ENCODE measurements around the gene NUDCD3.

The NUDCD3 gene

DNA sequence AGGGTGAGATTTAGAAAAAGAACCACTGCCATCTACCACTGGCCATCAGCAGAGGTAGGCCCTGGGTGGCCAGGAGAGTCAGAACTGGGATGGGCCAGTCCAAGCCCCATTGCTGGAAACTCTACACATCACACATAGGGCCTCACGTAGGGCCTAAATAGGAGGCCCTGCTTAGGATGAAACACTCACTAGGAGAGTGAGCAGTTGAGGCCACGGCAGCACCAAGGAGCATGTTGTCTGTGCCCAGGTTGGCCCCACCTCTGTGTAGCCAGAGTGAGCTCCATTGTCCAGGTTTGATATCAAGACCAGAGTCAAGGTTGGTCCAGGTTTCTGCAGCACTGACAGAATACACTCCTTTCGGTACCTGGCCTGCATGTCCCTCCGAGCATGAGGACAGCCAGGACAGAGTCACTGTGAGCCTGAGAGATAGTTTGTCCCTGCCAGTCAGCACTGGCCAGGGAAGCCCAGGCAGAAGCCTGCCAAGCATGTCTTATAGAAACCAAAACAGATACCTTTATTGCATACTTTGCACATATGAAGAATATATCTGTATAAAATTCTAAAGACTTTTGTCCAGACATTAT lies 87.2 kb downstream of the NUDCD3 start:
- H3K27ac ChIP-seq, result no peak overlapping the region
- CTCF ChIA-PET, result no interaction called here
- TF ChIP-seq, protein P1, sequence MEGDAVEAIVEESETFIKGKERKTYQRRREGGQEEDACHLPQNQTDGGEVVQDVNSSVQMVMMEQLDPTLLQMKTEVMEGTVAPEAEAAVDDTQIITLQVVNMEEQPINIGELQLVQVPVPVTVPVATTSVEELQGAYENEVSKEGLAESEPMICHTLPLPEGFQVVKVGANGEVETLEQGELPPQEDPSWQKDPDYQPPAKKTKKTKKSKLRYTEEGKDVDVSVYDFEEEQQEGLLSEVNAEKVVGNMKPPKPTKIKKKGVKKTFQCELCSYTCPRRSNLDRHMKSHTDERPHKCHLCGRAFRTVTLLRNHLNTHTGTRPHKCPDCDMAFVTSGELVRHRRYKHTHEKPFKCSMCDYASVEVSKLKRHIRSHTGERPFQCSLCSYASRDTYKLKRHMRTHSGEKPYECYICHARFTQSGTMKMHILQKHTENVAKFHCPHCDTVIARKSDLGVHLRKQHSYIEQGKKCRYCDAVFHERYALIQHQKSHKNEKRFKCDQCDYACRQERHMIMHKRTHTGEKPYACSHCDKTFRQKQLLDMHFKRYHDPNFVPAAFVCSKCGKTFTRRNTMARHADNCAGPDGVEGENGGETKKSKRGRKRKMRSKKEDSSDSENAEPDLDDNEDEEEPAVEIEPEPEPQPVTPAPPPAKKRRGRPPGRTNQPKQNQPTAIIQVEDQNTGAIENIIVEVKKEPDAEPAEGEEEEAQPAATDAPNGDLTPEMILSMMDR (conservative IDR thresholded peaks at IDR 0.05; ENCODE audit: low read depth), result no peak
- POLR2A ChIA-PET (ENCODE audit: low non-redundant PET), result no interaction called here
- no peak for DNase-seq (ENCODE audit: low spot score)

DNA sequence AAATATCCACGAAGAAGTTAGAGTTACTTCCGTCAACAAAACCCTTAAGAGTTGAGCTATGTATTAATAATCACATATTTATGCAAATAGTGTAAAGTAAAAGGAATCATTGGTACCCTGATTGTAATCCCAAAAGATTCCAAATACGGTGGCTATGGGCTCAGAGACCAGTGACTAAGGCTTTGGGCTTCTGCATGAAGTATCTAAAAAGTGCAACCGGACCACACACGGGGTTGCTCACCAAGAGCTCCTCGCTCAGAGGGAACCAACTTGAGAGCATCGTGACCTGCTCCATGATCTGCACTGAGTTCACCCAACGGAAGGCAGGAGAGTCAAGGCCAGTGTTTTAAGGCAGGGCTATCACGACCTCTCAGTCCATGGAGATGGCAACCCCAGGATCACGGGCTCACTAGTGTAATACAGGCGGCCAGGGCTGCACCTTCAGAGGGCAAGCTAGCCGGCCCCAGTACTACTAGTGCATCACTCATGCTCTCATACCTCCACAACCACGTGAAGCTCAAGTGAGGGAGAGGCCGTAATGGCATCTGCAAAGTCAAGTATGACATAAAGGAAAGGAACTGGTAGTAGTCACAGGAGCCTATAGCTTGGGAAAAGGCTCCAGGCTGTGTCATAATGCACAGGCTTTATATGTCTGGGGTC lies 87.9 kb downstream of the NUDCD3 start:
- DNase-seq (ENCODE audit: low spot score), result no peak
- CTCF ChIA-PET, result no interaction called here
- H3K27ac ChIP-seq, result no peak overlapping the region
- TF ChIP-seq, protein P1 (conservative IDR thresholded peaks at IDR 0.05; ENCODE audit: low read depth), result no peak
- POLR2A ChIA-PET (ENCODE audit: low non-redundant PET), result no interaction called here

DNA sequence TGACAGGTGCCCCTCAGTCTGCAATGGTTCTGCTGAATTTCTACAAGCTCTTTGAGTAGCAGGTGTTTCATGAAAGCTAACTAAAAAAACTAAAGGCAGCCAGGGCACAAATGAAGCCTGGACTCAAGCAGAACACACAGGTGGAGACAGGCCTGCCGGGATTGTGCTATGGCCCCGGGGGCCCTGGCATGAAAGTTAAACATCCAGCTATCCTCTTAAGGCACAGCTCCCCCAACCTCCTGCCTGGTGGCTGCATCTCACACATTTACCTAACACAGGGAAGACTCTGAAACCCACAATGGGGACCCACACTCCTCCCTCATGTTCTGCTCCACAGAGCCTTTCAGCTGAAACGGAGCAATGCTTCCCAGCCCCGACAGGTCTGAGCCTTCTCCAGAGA lies 88.8 kb downstream of the NUDCD3 start:
- DNase-seq (ENCODE audit: low spot score), result no peak
- ChIA-PET CTCF (no interaction called here), POLR2A (ENCODE audit: low non-redundant PET) (no interaction called here)
- TF ChIP-seq, protein P1 (conservative IDR thresholded peaks at IDR 0.05; ENCODE audit: low read depth), result no peak
- H3K27ac ChIP-seq, result no peak overlapping the region

DNA sequence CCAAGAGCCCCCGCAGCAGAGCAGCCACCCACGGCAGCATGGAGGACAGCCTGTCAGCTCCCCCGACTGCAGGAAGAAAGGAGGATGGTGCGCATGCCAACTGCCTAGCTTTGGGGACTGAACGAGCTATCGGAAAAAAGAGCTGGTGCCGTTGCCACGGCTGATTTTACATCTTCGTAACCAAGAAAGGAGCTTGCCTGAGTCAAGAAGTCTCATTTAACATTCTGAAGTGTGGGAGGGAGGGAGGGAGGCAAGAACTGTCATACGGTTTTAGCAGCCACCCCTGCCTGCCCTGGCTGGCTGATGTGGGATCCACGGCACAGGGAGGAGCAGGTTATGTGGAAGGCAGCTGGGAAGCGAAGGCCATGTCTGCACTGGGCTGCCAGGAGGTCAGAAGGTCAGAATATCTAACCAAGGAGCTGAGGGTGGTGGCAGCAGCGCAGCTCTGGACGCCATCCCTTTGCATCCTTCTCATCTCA lies 90.4 kb downstream of the NUDCD3 start:
- TF ChIP-seq, protein P1 (conservative IDR thresholded peaks at IDR 0.05; ENCODE audit: low read depth), result no peak
- H3K27ac ChIP-seq, result no peak overlapping the region
- ChIA-PET CTCF (no interaction called here), POLR2A (ENCODE audit: low non-redundant PET) (interaction anchor here (0.6 kb wide), 1 partner anchor 9 kb away, joined by 3 read pairs; no protein-coding TSS in a partner anchor)
- no peak for DNase-seq (ENCODE audit: low spot score)

DNA sequence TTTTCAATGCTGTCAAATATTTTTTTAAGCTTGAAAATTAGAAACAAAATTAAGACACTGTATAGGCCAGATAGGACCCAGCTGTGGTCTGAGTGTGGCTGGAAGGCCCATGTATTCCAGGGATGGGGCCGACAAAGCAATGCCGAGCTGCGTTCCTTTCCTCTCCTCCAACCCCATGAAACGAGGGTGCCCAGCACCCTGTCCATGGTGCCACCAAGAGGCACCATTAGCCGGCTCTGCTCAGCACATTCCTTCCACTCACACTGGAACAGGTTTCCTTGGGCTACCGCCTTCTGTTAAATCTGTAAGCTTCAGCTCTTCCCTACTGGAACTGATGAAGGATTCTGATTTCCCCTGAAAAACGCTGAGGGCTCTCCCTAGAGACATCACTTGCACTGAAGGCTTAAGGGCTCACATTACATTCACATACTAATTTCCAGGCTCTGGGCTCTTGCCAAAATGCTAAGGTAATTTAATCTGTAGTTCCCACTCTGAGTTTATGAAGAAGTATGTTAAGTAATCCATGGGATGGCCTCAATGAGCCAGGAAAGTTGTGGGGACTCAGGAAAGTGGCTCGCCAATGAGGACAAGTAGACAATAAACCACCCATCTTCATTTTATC lies 91.4 kb downstream of the NUDCD3 start:
- CTCF ChIA-PET, result interaction anchor here (1.0 kb wide), 1 partner anchor 35 kb away, joined by 3 read pairs; no protein-coding TSS in a partner anchor
- TF ChIP-seq, protein P1 (conservative IDR thresholded peaks at IDR 0.05; ENCODE audit: low read depth), result no peak
- no peak for DNase-seq (ENCODE audit: low spot score)
- H3K27ac ChIP-seq, result no peak overlapping the region
- POLR2A ChIA-PET (ENCODE audit: low non-redundant PET), result no interaction called here

DNA sequence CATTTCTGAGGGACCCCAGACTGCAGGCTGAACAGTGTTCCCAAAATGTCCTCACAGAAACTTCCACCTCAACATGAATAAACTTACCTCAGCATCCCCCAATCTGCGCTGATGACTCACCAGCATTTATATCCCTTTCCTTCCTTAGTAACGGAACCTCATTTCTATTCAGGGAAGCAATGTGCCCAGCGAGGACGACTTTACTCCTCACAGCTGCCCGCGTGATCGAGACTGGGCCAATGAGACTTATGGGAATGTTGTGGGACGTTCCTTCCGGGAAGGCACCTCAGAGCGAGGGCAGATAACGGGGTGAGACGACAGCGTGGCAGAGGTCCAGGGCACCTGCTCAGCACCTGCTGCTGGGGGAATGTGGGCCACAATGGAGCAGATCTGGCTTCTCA lies 91.9 kb downstream of the NUDCD3 start:
- no peak overlapping the region for H3K27ac ChIP-seq
- no peak for DNase-seq (ENCODE audit: low spot score)
- CTCF ChIA-PET, result no interaction called here
- TF ChIP-seq, protein P1 (conservative IDR thresholded peaks at IDR 0.05; ENCODE audit: low read depth), result no peak
- POLR2A ChIA-PET (ENCODE audit: low non-redundant PET), result no interaction called here

Data from RWPE1 (cell line).